GM21526 (cell line): ENCODE results near the gene NRG2.

ENCODE experiments used
- ATAC-seq: cut with Tn5 transposase; IDR thresholded peaks from one replicate; pipeline ENCODE4 v1.9.1; 2021; ENCODE audit warnings: moderate library complexity; ENCODE audit not compliant: unreplicated experiment, low FRiP score

NRG2 gene

DNA sequence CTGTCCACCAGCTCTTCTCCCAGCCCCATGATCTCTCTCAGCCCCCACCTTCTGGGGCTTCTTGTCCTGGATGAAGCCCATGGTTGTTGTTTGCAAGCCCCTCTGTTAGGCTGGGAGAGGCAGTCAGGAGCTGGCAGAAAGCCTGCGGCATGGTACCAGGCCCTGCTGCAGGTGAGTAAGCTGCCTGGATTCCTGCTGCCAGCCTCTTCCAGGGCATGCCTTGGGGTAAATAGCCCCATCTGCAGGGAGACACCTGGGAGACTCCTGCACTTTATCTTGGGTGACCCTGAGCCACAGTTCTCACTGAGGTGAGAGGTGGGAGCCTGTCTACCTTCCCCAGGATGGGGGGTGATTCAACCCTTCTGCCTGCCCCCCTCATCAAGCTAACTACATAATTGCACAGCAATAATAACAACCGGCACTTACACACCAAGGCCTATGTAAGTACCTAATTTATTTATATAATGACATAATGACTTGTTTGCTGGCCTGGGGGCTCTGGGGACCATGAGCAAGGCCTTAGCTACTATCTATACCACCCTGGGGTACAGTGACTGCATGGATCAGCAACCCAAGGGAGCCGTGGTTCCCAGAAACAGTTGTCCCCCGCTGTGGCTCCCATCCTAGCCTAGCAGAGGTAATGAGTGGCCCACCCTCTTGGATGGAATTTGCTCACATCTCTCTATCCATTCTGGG, 131.5 kb downstream of the NRG2 start:
- ATAC-seq, result no peak

DNA sequence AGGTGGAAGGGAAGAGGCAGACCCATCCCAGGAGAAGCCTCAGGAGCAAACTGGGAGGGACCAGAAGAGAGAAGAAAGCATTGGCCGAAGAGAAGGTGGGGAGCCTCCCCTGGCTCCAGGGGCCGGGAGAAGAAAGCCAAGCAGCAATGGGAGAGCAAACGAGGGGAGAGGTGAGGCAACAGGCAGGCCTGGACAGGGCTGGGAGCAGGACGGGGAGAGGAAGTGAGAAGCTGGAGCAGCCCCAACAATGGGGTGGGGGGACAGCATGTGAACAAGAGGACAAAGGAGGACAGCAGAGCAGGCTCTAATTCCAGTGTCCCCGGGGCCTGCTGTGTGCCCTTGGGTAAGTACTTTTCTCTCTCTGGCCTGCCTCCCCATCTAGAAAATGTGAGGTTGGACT, 132.2 kb downstream of the NRG2 start:
- no peak for ATAC-seq

DNA sequence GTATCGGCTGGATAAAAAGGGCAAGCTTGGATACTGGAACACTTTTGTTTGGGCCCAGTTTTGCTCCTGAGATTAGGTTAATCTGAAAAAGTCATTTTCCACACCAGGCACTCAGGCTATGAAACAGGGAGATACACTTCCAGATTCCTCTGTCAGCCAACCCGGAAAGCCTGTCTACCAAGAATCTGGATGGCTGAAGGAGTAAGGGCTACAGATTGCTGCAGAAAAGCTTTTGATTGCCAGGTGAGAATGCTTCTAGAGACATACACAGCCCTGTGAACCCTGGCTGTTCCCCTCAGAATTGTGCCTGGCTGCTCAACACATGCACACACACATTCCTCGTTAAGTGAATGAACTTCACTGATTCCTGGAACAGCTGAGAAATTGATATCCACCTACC, 133.1 kb downstream of the NRG2 start:
- no peak for ATAC-seq

DNA sequence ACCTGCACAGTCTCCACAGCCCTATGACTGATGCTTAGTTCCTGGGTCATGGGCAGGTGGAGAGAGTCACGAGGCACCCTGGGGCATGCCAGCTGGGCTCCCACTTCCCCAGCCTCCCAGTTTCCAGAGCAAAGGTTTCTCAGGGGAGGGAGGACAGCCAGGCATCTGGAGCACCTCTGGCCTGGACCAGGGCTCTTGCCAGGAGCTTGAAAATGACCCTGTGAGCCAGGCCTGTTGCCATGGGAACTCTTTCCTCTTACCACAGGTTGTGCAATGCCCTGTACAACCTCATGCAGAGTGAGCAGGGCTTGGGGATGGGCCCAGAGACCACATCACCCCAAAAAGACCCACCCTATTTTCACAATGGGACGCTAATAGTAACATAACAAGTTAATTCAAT, 134.3 kb downstream of the NRG2 start:
- ATAC-seq, result no peak

DNA sequence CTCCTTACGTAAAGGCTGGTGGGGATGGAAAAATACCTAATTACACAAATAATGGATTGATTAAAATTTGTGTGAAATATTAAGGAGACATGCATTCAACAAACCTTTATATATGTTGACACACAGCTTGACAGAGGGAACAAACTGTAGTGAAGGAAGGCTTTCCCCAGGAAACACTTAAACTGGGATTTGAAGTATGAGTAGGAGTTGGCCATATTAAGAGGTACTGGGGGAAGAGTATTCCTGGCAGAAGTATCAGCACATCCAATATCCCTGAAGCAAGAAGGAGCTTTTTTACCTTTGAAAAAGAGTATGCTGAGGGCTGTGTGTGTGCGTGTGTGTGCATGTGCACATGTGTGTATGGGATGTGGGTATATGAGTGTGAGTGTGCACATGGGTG, 136.4 kb downstream of the NRG2 start:
- no peak for ATAC-seq

DNA sequence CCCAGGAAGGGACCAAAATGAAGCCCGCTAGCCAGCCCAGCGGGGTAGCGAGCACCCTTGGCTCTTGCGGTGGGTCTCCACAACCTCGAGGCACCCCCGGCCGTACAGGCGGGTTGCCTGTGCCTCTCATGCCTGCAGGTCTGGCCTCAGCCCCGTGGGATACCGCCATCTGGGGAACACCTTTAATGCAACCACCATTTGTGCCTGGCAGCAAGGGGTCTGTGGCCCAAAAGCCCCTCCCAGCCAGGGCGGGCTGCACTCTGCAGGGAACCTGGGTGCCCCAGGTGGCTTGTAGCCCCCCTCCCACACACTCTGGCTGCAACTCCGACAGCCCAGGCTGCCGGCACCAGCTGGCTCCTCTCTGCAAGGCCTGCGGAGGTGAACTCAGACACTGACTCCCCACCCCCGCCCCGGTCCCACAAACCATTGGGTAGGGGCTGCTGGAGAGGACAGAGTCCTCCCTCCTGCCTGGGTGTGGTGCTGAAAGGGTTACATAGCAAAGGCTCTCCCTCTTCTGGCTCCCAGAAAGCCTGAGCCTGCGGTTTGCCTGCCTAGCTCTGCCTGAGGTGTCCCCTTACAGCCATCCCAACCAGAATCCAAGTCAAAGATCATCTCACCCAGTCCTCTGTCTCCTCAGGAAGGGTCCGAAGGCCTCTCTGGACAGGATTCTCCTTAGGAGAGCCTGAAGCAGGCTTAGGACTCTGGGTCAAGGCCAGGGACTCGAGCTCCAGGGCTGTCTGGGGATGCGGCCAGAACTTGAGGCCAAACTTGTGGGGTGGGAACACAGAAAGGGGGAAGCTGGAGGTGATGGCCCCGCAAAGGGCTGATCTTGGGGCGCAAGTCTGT, 138.1 kb downstream of the NRG2 start:
- ATAC-seq, result no peak

DNA sequence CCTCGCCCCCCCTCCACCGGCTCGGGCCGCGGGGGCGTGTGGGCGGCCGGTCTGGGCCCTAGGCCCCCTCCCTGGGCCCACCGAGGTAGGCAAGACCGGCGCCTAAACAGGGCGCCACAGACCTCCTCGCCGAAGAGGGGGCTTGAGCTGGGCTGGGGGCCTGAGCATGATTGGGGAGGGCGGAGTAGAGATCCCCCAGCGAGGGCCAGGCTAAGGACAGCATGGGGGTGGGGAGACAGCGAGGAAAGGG, 138.6 kb downstream of the NRG2 start:
- ATAC-seq, result no peak

DNA sequence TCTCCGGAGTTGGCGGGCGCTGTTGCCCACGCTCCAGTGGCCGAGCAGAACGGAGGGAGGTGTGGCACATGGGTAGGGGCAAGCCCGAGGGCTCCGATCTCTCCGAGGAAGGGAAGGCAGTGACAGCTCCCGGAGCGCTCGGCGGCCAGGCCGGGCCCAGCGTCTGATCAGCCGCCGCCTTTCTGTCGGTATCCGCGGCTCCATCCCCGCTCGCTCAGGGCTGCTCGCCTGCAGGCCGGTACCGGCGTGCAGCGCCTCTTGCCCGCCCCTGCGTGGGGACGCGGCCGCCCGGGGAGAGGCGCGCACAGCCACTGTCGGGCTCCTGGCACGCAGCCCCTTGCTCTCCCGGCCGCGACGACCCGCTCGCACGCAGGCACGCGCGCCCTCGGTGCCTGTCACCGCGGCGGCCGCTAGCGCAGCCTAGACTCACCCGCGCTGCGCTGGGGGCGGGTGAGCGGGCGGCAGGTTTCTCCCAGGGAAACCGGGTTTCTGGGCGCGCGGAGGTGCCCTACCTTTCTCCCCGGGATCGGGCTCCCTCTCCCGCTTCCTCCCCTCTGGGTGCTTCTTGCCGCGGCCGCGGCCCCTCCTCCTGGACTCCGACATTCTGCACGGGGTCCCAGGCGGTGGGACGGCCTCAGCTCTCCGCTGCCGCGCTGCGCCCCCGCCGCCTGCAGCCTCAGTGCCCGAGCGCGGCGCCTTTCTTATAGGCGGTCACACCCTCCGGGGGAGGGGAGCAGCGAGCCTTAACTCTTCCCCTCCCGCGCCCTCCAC, 139.1 kb downstream of the NRG2 start:
- ATAC-seq, result no peak

DNA sequence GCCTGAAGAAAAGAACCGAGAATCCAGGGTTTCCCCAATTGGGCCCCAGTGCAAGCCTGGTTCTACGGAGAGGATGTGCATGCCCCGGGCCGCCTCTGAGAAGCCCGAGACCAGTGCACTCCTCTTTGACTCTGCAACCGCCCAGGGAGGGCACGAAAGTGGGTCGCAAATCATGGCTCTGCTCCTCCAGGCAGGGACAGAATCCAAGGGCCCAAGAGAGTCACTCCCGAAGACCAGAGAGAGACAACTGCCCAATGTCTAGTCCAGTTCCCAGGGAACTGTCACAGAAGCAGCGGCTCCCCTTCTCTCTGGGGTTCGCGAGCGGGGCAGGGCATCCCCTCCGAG, 139.7 kb downstream of the NRG2 start:
- no peak for ATAC-seq

DNA sequence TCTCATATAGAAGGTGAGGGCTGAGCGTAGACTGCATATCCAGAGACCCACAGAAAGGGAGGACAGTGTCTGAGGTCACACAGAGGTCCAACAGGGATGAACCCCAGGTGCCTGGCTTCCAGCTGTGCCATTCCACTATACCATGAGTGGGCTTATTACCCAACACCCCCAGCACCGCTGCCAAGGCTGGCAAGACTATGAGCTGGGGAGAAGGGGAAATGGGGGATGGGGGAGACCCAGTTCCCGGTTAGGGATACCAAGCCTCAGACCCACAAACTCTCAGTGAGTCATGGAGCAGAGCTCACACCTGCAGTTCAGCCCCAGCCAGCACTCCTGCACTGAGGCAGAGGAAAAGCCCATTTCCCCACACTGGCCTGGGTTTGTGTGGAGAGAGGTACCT, 141.1 kb downstream of the NRG2 start:
- ATAC-seq, result no peak

DNA sequence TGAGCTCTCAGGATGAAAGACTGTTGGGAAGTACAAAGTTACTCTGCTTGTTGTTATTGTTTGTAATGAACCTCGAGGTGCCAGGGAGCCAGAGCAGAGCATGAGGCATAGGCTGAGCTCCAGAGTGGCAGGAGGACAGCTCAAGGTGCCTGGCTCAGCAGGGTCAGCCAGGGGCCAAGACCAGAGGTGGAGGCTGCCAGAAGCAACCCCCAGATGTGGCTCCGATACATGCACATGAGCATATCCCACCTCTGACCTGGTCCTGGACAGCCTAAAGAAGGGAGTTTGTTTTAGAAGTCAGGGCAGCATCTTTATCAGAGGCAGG, 141.9 kb downstream of the NRG2 start:
- no peak for ATAC-seq

DNA sequence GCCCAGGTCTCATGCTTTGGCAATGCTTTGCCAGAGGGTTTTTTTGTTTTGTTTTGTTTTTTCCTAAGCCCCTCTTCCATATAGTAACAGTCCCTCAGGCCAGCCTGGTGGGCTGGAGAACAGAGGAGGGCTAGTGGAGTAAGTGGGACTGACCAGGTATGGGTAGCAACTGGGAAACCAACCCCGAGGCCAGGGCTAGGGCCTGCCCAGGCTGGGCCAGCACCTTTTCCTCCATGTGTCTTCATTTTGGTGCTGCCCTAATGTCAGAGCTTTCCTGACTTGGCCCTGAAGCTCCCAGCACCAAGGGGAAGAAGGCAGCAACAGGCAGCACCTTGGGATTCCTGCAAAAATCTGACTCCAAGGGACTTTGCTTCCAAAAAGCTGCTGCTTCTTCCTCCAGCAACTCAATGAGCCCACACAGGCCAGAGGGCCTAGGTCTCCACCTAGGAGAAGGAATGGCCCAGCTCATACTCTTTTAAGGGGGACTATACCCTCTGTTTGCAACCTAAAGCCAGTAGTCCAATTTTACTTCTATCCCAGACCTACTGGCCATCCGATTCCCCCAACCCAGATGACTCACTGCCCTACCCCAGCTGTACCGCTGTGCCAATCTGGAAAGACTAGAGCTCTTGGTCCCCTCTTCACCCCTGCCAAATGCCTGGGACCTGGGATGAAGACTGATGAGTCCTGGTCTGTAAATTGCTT, 142.4 kb downstream of the NRG2 start:
- no peak for ATAC-seq

DNA sequence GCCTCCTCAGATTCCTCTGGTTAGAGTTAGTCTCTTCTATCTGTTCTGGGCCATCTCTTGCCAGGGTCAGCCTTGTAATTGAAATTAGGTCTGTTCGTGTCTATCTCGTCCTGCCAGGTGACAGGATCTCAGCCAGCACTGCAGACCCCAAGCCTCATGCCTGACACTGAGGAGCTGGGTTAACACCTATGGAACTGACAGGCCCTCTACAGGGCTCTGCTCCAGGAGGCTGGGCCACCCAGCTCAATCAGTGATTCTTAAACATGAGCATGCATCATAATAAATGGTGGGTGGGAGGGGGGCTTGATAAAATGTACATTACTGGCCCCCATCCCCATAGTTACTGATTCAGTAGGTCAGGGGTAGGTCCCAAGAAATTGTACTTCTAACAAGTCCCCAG, 144.1 kb downstream of the NRG2 start:
- ATAC-seq, result no peak

DNA sequence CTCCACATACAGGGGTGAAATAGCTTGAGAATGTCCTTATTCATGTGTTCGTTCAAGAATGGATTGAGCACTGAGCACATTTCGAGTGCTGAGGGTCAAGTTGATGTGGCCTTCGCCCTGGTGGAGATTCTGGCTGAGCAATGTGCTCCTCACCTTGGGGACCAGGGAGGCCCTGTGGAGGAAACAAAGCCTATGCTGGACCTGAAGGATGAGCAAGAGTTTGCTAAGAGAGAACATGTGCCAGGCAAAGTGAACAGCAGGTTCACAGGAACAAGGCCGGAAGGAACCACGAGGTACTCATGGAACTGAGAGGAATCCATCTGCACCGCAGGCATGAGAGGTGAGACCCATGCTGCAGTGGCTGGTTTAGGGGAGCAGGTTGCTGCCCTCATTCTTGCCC, 145.1 kb downstream of the NRG2 start:
- ATAC-seq, result no peak

DNA sequence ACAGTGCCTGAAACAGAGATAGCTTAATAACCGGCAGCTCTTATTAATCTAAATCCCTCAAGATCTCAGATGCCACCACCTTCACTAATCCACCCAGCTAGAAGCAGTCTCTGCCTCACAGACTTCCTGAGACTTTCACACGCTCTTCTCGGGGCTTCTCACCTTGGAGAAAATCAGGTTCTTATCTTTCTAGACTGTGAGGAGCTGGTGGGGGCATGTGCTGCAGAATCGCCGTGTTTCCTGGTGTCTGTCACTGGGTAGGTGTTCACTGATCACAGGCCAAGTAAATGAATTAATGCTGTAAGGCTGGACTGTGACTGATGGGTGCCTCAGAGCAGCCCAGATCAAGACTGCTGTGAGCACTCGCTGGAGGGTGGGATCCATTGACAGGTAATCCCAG, 145.8 kb downstream of the NRG2 start:
- ATAC-seq, result no peak

DNA sequence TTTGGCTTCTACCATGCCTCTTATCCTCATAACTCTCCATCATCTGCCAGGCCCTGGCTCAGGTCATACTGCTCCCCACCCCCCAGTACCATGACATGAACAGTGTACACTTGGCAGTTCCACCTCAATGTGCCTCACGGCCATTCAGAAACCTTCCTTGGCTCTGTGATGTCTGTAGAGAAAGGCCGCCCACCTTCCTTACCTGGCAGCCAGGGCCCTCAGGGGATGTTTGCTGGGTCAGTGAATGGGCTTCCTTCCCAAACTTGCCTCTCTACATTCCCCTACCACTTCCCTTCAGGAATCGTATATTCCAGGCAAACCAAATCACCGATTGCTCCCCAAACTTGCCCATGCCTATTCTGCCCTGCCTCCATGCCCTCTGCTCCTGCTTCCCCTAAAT, 146.4 kb downstream of the NRG2 start:
- no peak for ATAC-seq

DNA sequence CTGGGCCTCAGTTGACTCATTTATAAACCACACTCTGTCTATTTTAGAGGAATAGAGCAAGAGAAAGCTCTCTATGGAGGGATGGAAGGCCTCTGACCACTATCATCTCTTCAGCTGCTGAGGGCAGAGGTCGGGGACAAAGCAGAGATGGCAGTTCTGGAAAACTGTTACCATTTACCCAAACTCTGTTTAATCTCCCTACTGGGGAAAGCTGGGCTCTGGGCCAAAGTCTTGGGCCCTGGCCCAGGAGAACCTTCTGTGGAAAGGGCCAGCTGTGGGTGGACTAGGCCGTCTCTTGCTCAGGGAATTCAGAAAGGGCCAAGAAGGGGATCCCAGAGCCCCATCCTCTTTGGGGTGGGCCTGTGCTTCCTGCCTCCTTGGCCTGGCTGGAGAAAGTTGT, 147.5 kb downstream of the NRG2 start:
- no peak for ATAC-seq

DNA sequence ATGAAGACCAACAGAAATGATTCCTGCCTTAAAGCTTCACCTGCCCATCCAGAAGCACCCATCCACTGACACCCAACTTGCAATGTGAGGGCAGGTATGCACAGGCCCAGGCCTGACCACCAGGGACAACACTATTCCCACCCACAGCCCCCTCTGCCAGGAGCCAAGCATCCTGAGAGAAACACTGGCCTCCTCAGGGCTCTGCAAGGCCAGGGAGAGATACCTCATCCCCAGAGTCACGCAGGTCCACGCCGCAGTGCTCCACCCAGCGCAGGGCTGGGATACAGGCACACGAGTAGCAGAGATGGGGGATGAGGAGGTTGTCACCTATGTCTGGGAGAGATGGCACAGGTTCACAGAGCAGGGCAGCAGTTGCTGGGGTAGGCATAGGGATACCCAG, 148.1 kb downstream of the NRG2 start:
- no peak for ATAC-seq

DNA sequence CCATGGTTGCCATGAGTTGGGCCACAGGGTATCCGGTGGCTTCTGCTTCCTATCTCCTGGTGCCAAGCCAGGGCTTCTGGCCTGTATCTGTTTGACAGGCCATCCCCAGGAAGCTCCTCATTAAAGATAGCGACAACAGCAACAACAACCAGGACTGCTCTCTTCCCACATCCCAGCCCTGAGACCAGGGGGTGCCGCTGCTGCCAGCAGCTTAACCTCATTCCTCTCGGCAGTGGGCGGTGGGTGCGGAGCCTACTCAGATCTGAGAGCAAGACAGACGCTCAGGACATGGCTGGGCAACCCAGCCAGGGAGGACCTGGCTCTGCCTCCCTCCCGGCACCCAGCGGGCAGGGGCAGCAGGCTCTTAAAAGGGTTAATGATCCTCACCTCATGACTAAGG, 149.2 kb downstream of the NRG2 start:
- ATAC-seq, result no peak

DNA sequence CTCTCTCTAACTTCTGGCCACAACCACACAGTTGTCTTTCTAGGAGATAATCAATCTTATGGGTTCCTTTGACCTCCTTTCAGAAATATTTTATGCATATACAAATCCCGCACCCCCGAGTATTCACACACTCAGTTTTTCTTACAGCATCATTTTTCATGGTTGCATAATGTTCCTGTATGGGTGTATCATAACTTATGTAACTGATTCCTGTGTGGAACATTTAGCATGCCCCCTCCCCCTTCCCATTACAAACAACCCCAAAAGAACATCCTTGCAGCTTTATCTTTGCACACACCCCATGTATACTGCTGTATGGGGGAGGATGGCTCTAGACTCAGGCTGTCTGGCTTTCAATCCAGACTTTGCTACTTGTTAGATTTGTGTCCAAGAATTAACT, 153.7 kb downstream of the NRG2 start:
- no peak for ATAC-seq

DNA sequence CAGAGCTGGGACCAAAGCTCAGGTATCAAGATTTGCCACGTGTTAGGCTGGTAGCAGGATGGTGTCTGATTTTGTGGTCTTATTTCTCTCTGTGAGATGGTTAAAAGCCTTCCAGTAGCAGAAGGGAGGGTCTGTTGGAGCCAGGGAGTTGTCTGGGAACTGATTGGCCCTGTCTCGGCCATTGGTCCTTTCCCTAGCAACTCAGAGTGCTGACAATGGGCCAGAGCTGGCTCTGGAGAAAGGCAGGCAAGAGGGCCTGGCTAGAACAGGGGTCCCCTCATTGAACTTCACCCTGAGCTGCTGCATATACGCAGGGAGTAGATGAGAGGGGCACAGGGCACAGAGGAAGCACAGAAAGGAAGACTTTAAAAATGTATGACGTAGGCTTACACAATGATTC, 154.7 kb downstream of the NRG2 start:
- no peak for ATAC-seq
